GM21526 (cell line): ENCODE measurements around the gene MFSD11.
"Not testable (repeated sequence)": the region's sequence is repeated elsewhere in the genome, so short reads cannot be mapped to it uniquely, and the experiment has no call there.

ENCODE experiments used
- ATAC-seq: cut with Tn5 transposase; IDR thresholded peaks from one replicate; pipeline ENCODE4 v1.9.1; 2021; ENCODE audit warnings: moderate library complexity; ENCODE audit not compliant: unreplicated experiment, low FRiP score

The MFSD11 gene

DNA sequence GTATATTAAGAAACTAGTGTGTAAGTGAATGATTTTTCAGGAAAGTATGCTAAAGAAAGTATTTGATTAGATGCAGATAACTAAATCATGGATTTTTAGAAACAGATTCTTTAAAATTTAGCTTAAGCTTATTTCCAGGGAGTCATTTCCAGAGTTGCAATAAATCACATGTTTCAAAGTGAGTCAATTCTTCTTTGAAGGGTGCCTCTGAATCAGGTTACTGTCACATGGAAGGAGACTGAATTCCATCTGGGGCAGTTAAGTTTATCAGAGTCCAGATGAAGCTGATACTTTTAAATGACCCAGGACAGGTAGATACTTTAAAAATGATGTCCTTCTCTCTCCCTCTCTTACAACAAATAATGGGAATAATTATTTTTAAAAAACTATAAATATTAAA is 5.0 kb downstream of the MFSD11 start:
- no peak for ATAC-seq

DNA sequence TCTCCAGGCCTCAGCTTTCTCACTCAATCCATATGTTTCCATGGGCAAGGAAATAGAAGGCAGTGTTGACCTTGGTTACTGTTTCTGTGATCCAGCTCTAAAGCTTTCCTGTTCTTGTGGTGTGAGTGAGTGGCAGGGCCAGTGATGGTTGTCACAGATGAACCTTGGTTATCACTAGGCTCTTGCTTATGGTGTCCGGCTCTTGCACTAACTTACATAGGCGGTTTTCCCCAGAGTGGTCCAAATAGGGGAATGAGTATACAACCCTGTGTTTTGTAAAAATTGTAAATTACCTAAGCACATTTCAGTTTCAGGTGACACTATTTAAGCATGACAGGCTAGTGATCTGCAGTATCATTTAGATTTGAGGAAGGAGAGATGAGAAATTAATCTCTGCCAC is 6.8 kb downstream of the MFSD11 start:
- ATAC-seq, result no peak

DNA sequence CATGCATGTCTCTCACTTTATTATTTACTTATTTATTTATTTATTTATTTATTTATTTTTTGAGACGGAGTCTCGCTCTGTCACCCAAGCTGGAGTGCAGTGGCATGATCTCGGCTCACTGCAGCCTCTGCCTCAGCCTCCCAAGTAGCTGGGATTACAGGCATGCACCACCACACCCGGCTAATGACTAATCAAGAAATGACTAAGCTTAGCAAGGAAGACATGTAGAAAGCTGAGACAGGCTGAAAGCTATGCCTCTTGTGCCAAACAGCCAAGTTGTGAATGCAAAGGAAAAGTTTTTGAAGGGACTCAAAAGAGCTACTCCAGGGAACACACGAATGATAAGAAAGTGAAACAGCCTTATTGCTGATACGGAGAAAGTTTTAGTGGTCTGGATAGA is 7.9 kb downstream of the MFSD11 start:
- ATAC-seq, result not testable (repeated sequence)

GRCh38 chr17:76747716-76748363 is 9.9 kb downstream of the MFSD11 start:
- no peak for ATAC-seq

DNA sequence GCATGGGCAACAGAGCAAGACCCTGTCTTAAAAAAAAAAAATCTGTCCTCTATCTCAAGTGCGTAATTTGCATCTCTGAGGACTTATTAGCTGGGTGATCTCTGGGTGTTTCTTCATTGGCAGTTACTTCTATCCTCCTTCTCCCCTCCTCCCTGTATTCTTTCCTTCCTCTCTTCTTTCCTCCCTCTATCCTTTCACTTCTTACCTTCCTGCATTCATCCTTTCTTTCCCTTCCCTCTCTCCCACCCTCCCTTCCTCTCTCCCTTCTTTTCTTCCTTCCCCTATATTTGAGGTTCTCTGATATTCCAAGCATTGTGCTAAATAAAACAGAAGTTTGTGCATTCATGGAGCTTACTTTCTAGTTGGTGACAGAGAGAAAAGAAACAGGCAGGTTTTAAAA is 10.7 kb downstream of the MFSD11 start:
- no peak for ATAC-seq

GRCh38 chr17:76751416-76751993 is 13.6 kb downstream of the MFSD11 start:
- ATAC-seq, result no peak

- ATAC-seq, result no peak
Measured at GRCh38 chr17:76752006-76752405, 14.1 kb downstream of the MFSD11 start.

DNA sequence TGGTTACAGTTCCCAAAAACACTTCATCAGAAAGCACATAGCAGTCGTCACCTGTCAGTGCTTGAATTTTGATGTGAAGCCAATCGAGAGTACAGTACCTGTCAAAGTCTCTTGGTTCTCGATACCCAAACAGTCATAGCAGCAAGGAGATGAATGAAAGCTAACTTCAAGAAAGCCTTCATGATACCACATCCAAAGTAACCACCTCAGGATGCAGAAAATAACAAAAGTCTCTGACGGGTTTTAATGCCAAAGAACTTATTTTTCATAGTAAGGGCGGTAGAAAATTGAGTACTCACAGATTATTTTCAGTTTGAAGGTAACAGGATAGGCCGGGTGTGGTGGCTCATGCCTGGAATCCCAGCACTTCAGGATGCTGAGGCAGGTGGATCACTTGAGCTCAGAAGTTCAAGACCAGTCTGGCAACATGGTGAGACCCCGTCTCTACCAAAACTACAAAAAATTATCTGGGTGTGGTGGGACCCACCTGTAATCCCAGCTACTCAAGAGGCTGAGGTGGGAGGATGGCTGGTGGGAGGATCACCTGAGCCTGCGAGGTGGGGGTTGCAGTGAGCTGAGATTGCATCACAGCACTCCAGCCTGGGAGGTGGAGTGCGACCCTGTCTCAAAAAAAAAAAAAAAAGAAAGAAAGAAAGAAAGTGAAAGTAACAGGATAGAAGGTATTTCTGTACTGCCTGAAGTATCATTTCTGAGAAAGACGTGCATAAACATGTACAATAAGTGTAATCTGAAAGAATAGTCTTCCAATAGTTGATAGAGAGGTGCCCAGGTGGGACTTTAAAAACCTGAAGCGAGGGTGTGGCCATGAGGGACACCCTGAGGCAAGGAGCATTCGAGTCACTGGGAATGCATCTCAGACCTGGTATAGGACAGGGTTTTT is 15.4 kb downstream of the MFSD11 start:
- ATAC-seq, result no peak

DNA sequence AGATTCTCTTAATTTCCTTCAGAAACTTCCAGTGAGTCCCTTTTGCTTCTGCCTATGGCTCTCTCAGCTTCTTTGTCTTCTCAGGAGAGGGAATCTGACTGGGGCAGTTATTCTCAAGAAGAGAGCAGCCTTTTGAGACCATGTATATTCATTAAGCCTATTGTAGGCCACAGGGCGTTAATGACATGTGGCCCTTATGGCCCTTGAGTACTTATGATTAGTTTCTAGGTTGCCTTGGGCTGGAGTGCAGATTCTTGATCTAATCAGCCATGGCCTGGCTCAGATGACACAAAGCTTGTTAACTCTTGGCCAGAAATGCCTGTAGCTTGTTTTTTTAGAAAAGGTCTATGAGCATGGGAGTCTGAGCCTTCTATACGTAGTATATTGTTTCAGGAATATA is 17.4 kb downstream of the MFSD11 start:
- ATAC-seq, result no peak

DNA sequence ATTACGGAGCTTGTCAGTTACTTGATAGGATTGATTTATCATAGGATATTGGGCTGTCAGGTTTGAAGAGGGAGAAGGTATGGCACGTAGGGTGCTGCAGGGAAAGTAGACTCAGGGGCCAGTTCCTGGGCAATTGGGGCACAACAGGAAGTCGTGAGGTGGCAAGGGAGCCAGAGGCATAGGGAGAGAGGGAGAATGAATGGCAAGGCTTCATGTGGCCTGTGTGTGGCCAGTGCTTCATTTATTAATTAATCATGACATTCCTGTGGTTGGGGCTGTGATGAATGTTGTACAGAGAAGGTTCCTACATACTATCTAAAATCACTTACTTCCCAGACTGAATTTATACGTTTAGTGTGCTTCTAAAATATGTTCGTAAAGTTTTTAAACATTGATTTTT is 19.3 kb downstream of the MFSD11 start:
- no peak for ATAC-seq

- no peak for ATAC-seq
Measured at GRCh38 chr17:76758570-76758969, 20.7 kb downstream of the MFSD11 start.

GRCh38 chr17:76772842-76773525 is 35.1 kb downstream of the MFSD11 start:
- no peak for ATAC-seq

DNA sequence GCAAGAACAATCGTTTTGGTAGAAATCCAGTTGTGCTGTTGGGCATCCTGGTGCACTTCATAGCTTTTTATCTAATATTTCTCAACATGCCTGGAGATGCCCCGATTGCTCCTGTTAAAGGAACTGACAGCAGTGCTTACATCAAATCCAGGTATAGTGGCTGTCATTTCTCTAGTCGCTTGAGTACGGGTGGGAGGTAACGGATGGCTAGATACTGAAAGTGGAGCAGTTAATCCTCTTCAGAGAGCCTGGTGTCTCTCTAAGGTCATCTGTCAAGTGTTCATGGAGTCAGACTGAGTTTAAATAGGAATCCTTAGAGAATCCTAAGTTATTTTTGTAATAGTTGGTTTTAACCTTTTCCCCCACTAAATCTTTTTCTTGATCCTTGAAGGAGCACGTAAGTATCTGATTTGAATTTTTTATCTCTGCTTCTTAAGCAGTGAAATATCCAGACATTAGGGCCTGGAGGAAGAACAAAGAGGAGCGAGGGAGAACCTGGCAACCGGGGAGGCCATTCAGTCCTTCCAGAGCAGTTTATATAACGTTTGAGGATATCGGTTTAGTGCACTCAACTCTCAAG is 37.2 kb downstream of the MFSD11 start:
- no peak for ATAC-seq

GRCh38 chr17:76781056-76781982 is 43.4 kb downstream of the MFSD11 start:
- ATAC-seq, result no peak

DNA sequence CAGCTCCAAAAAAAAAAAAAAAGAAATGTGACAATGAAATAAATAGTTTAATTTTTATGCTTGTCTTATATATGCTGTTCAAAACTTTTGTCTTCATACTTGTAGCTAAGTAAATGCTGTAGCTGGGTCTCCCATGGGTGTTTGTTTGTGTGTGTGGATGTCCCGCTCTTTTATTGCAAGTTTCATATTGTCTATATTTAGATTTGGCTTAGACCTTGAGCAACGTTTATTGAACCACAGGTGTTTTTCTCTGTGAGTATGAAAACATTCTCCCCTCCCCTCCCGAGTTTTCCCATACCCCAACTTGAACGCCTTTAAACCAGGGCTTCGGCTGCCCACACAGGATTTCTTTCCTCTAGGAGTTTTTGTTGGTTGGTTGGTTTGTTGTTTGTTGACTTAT is 45.2 kb downstream of the MFSD11 start:
- ATAC-seq, result no peak

DNA sequence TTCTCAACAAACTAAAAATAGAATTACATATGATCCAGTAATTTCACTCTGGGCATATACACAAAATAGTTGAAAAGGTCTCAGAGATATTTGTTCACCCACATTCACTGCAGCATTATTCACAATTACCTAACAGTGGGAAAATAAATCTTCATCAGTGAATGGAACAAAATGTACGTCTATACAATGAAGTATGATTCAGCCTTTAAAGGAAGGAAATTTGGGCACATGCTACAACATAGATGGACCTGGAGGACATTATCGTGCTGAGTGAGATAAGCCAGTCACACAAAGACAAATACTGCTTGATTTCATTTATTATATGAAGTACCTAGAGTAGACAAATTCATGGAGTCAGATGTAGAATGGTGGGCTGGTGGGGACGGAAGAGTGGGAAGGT is 47.0 kb downstream of the MFSD11 start:
- no peak for ATAC-seq

DNA sequence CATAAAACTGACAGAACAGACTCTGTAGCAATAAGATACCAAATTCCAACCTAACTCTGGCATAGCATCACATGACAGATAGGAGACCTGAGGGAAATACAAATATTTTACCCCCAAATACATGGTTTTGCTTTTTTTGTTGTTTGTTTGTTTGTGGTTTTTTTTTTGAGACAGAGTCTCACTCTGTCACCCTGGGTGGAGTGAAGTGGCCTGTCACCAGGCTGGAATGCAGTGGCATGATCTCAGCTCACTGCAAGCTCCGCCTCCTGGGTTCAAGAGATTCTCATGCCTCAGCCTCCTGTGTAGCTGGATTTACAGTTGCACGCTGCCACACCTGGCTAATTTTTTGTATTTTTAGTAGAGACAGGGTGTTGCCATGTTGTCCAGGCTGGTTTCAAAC is 49.9 kb downstream of the MFSD11 start:
- ATAC-seq, result not testable (repeated sequence)

DNA sequence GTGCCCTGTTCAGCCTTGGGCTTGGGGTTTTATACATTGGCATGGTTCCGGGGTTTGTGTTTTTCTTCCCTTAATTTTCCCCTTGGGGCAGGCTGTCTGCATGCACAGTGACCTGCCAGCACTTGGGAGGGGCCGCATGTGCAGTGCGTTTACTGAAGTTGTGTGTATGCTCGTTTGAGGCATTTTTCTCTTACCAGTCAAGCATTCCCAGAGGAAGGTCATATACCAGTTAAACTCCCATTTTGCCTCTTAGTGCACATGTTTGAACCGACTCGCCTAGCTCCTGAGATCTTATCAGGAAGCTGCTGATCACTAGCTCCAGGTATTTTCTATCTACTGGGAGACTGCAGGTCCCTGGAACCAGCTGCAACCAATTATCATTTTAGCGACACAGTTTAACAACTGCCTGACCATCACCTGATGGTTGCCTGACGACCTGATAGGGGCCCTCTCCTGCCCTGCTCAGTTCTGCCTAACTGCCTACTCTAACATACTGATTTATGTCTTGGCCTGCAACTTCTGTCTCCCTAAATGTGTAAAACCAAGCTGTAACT is 51.4 kb downstream of the MFSD11 start:
- ATAC-seq, result no peak
